ENCODE measurements around the gene ETV3. TPM values are rescaled to one million over a fixed set of nuclear protein-coding genes. Genes with fewer than 3 reads are reported as not detected.

The ETV3 gene
- total and polyA plus RNA-seq, 2 of the 8 experiments (the other 6 are each of a cell fraction or from before 2014, with no cell fraction given) = 6.0 to 23.8 TPM

DNA sequence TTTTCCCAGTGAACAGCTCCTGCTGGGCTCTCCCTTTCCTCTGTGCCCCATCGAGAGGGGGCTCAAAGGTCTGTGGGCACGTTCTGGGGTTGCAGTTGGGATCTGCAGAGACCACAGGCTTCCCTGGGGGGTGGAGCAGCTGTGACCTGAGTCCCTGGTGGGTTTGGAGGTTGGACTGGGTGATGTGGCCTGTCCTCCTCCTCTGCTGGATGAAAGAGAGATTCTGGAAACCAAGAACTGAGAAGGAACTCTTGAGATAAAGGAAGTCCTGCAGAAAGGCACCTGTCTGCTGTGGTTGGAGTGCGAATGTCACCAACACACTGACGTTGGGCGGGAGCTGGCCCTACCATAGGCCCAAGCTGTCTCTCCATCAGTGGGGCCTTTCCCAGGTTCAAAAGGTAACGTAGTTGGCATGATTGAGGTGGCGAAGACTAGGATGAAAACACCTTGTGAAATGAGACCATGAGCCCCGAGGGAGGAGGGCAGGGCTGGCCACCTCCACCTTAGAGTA, 35.8 kb upstream of the ETV3 start:
- Histone ChIP-seq H4K5ac (ENCODE audit: insufficient read length, low read depth, low read length) (no peak overlapping the region), H3K9ac (replicated peaks in 1 of 4; ENCODE audit: extremely low read depth in 1 of 4, low read depth in 3 of 4, low read length in 3 of 4) (no peak overlapping the region), H3K4me2 (ENCODE audit: insufficient read depth in 1 of 2, low read depth in 2 of 2, low read length in 2 of 2) (no peak overlapping the region), H3K56ac (replicated peaks; ENCODE audit: insufficient read length, low read depth, low read length) (no peak overlapping the region), H2BK120ac (replicated peaks; ENCODE audit: low read depth, low read length) (no peak overlapping the region), H3K4me1 (replicated peaks in 1 of 4; ENCODE audit: control insufficient read depth in 3 of 4, insufficient read depth in 4 of 4, low read length in 3 of 4) (no peaks in the 10 kb centered on the region; a peak in 1 of 7 replicates), H3K14ac (ENCODE audit: insufficient read length) (no peak overlapping the region), H4K8ac (ENCODE audit: extremely low read depth, insufficient read depth, low read length) (no peak overlapping the region), H3K4me3 (ENCODE audit: extremely low read depth in 1 of 4, insufficient read depth in 2 of 4, low read depth in 3 of 4, low read length in 4 of 4) (no peak overlapping the region), H4K91ac (replicated peaks; ENCODE audit: insufficient read length, low read length) (no peak overlapping the region), H3K27me3 (replicated peaks in 1 of 4; ENCODE audit: control insufficient read depth in 3 of 4, extremely low read depth in 1 of 4, insufficient read depth in 3 of 4, low read length in 3 of 4) (0 out of 7 replicates have a peak, but pooled peaks cover 0 to 3% (median 0%) of the 10 kb centered on the region in 4 experiments), H3K36me3 (ENCODE audit: control insufficient read depth in 2 of 4, insufficient read depth in 4 of 4, low read length in 3 of 4) (no peaks in the 10 kb centered on the region), H2BK15ac (ENCODE audit: low read length) (no peak overlapping the region), H3K4ac (replicated peaks; ENCODE audit: insufficient read length, low read depth, low read length) (no peak overlapping the region), H3K23ac (ENCODE audit: insufficient read length) (no peak overlapping the region), H3K18ac (ENCODE audit: extremely low read depth, low read length) (no peak overlapping the region), H2AK5ac (ENCODE audit: low read depth, low read length) (no peak overlapping the region), H2BK20ac (ENCODE audit: low read length) (no peak overlapping the region), H2AFZ (ENCODE audit: low read length) (no peak overlapping the region), H3K9me3 (ENCODE audit: insufficient read depth in 2 of 2, low read depth in 1 of 2, low read length in 1 of 2) (no peaks in the 10 kb centered on the region), H3K27ac (ENCODE audit: low read depth, low read length) (no peak overlapping the region), H4K20me1 (replicated peaks in 1 of 2; ENCODE audit: control insufficient read depth in 1 of 2, insufficient read depth in 2 of 2, low read length in 2 of 2) (peaks cover 0 to 2% of the 10 kb centered on the region in 2 experiments), H3K23me2 (ENCODE audit: low read depth, low read length) (no peaks in the 10 kb centered on the region), H2BK5ac (ENCODE audit: low read depth, low read length) (no peak overlapping the region), H3K79me1 (ENCODE audit: low read depth, low read length) (no peaks in the 10 kb centered on the region), H3K79me2 (ENCODE audit: control insufficient read depth in 1 of 2, insufficient read depth in 2 of 2, low read length in 2 of 2) (no peaks in the 10 kb centered on the region), H2BK12ac (ENCODE audit: low read depth, low read length) (no peak overlapping the region)
- ChIA-PET POLR2A (ENCODE audit: partially characterized antibody) (no interaction called here), CTCF (ENCODE audit: partially characterized antibody) (interaction anchor here (0.5 to 4.1 kb wide), 21 partner anchors 9 to 332 kb away, joined by 3 to 25 read pairs (median 4); no protein-coding TSS in a partner anchor)
- WGBS, 2 experiments (ENCODE audit: extremely low coverage in 1 of 2, insufficient coverage in 1 of 2, insufficient read length in 1 of 2, insufficient replicate concordance in 2 of 2, low coverage in 1 of 2, low lambda C conversion rate in 2 of 2, missing lambda C conversion rate in 1 of 2) = 87% methylated on average over 7 of the region's 8 CpGs; no CpG with 5 or more reads in 1 of the 2 experiments
- no peak for TF ChIP-seq TEAD4 (IDR thresholded peaks at IDR 0.05; ENCODE audit: low read depth, low read length)
- no peak for TF ChIP-seq E2F6 (IDR thresholded peaks at IDR 0.05)
- TF ChIP-seq GTF2F1 (IDR thresholded peaks at IDR 0.05; ENCODE audit: borderline replicate concordance, low read depth, low read length) = no peak
- no peak for TF ChIP-seq SIRT6 (IDR thresholded peaks at IDR 0.05; ENCODE audit: low read length)
- no peak for TF ChIP-seq ZNF274 (IDR thresholded peaks at IDR 0.05; ENCODE audit: borderline replicate concordance, extremely low read depth, low read length)
- TF ChIP-seq SUZ12 (IDR thresholded peaks at IDR 0.05; ENCODE audit: low read length) = no peak
- no peak for TF ChIP-seq CHD2 (IDR thresholded peaks at IDR 0.05; ENCODE audit: low read length)
- FAIRE-seq (no peak), DNase-seq (ENCODE audit: low read depth in 1 of 2, low spot score in 2 of 2) (no peak)

Measured in H1 (cell line).